NCI-H460 (cell line): Measurements from ENCODE around the gene CIC. TPM values are rescaled to one million over a fixed set of nuclear protein-coding genes. Genes with fewer than 3 reads are reported as not detected.
A peak's percentile ranks its signal among the peaks of the same experiment; 100 is the strongest.
"Not testable (repeated sequence)": the region's sequence is repeated elsewhere in the genome, so short reads cannot be mapped to it uniquely, and the experiment has no call there.

Experiments used
- DNase-seq: peaks from one replicate; pipeline ENCODE4 v3.0.0-alpha.2; 2016; ENCODE audit warnings: low read depth; ENCODE audit errors: extremely low read depth
- total RNA-seq: library from RNA; depleted of rRNA; stranded (reverse); fragments of >200 nt; shearing (Covaris generic); gene quantifications from 2 replicates; pipeline ENCODE4 v1.2.3, GENCODE V29; 2014

CIC gene
- total RNA-seq, 1 experiment from 2014 or later = 7.7 TPM

DNA sequence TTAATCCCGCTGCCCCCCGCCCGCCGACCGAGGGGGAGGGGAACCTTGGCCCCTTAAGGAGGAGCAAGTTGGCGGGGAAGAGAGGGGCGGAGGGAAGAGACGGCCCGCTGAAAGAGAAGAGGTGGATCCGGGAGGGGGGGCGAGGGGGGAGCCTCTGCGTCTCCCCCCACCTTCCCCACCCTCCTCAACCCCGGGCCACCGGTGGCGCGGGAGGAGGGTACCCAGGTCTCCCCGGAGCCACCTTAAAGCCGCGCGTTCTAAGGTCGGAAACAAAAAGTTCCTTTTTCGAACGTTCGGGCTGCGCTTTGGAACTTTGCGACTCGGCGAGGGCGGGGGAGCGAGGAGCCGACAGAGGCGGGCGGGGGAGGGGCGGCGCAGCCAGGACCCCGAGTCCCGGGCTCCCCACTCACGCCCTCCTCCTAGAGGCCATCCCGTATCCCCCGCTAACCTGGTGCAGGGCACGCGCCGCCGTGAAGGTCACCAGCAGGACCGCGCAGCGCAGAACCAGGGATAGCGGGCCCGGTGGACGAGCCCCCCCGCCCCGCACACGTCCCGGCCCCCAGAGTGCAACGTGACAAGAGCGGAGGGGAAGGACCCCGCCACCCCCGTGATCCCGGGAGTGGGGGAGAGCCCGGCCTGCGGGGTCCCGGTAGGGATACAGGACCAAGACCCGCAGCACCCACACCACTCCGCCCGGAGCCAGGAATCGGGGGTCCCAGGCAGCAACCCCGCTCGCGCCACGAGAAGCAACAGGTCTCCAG lies 14.8 kb upstream of the CIC start:
- no peak for DNase-seq

GRCh38 chr19:42254850-42255765 lies 13.9 kb upstream of the CIC start, which contains the start of gene ERF:
Gene ERF (minus strand): TSS chr19:42255128. CDS start chr19:42254999, 129 bp downstream.
- peak; percentile 83 for DNase-seq

GRCh38 chr19:42255766-42256745 lies 13.0 kb upstream of the CIC start:
- no peak for DNase-seq

DNA sequence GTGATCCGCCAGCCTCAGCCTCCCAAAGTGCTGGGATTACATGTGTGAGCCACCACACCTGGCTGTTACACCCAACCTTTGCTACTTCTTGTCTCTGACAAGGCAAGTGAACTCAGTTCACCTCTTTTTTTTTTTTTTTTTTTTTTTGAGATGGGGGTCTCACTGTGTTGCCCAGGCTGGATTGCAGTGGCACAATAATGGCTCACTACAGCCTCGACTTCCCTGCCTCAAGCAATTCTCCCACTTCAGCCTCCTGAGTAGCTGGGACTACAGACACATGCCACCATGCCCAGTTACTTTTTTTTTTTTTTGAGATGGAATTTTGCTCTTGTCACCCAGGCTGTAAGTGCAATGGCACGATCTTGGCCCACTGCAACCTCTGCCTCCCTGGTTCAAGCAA lies 11.2 kb upstream of the CIC start:
- DNase-seq = not testable (repeated sequence)

DNA sequence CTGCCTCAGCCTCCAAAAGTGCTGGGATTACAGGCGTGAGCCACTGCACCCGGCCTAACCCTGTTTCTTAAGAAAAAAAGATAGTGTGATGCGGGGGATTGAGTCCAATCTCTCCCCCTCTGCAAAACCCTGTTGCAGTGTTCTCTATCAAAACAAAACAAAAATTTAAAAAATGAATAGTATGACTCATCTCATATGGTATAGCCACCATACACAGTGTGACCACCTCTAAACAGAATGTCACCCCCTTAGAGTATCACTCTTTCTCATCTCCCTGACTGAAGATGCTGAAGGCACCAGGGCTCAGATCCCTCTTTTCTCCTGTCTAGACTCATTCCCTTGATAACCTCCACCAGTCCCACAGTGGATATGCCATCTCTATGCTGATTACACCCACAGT lies 7.3 kb upstream of the CIC start:
- DNase-seq = no peak

DNA sequence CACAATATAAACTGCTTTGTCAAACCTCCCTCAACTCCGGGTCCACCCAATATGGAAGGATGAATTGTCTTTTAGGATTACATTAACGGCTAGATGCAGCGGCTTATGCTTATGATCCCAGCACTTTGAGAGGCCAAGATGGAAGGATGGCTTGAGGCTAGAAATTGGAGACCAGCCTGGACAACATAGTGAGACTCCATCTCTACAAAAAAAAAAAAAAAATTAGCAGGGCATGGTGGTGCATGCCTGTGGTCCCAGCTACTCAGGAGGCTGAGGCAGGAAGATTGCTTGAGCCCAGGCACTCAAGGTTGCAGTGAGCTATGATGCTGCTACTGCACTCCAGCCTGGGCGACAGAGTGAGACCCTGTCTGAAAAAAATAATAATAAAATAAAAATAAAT lies 2.9 kb upstream of the CIC start:
- DNase-seq = not testable (repeated sequence)

- DNase-seq = not testable (repeated sequence)
Measured at GRCh38 chr19:42266928-42267603, 2.0 kb upstream of the CIC start.

- DNase-seq = no peak
Measured at GRCh38 chr19:42267644-42268141, 1.4 kb upstream of the CIC start.

- DNase-seq = peak; percentile 98
Measured at GRCh38 chr19:42268142-42268703, 829 bp upstream of the CIC start.

DNA sequence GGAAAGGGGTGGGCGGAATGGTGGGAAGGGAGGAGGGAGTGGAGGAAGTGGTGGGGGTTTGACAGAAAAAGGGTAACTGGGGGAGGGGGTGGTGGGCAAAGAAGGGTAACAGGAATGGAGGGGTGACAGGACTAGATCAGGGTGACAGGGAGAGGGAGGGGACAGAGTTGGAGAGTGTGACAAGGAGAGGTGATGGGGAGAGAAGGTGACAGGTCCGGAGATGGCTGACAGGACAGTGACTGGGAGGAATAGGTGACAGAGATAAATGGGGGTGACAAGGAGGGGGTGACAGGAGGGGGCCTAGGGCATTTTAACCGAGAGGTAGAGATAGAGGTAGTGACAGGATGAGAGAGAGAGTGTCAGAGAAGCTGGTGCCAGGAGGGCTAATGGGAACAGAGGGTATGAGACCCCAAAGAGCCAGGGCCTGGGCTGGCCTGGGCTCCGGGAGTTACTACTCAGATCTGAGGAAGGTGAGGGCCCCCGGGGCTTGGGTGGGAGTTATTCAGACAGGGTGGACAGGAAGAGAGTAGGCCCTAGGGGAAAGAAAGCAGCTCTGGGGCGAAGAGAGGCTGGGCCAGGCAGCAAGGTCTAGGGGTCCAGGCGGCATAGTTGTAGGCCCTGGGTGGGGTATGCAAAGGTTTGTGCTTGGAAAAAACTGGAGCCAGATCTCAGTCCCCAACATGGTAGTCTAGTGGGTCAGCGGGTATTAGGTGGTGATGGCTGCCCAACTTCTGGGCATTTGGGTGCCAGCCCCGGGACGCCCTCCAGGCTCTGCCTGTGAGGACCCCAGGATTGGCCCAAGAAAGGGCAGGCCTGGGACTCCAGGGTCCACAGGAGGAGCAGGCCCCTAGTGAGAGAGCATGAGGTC lies 660 bp downstream of the CIC start:
- no peak for DNase-seq

DNA sequence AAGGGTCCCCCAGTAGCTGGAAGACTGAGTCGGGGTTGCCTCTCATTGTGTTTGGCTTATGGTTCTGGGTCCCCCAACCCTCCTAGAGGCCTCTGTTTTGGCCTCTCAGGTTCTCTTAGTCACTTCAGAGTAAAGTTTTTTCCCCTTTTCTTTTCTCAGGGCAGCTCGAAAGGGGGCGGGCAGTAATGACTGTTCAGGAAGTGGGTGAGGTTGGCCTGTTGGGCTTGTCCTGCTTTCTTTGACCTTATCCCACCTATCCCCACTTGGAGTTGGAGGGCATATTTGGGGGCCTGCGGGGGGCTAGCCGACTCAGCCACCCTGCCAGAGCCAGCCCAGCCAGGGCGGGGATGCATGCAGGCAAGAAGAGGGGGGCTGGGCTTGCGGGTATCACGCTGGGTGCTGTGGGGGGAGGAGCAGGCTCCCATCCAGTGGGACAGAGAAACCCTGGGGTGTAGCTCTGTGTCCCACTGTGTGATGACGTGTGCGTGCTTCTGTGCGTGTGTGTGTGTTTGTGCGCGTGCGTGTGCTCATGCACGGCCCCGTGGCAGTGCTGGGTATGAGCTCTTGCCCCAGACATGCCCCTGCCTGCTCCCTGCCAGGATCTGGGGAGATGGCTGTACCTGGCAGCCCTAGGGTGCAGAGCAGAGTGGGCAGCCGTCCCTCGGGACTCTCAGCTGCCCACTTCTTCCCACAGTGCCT lies 1.4 kb downstream of the CIC start:
- DNase-seq = peak; percentile 63

GRCh38 chr19:42271045-42271419 lies 2.0 kb downstream of the CIC start:
- no peak for DNase-seq

DNA sequence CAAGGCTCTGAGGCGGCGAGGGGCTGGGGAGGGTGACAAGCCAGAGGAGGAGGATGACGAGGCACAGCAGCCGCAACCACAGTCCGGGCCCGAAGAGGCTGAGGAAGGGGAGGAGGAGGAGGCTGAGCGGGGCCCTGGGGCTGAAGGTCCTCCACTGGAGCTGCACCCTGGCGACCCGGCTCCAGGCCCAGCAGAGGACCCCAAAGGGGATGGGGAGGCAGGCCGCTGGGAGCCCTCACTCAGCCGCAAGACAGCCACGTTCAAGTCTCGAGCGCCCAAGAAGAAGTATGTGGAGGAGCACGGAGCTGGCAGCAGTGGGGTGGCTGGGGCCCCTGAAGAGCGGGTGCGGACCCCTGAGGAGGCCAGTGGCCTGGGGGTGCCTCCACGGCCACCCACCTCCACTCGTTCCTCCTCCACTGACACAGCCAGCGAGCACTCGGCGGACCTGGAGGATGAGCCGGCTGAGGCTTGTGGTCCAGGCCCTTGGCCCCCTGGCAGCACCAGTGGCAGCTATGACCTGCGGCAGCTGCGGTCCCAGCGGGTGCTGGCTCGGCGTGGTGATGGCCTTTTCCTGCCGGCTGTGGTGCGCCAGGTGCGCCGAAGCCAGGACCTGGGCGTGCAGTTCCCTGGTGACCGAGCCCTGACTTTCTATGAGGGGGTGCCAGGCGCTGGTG lies 2.9 kb downstream of the CIC start:
- DNase-seq = no peak

DNA sequence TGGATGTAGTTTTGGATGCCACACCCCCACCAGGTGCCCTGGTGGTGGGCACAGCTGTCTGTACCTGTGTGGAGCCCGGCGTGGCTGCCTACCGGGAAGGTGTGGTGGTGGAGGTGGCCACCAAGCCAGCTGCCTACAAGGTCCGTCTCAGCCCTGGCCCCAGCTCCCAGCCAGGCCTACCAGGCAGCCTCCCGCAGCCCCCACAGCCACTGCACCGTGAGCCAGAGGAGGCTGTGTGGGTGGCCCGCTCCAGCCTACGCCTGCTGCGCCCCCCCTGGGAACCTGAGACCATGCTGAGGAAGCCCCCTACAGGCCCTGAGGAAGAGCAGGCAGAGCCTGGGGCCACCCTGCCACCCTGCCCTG lies 3.5 kb downstream of the CIC start:
- no peak for DNase-seq

DNA sequence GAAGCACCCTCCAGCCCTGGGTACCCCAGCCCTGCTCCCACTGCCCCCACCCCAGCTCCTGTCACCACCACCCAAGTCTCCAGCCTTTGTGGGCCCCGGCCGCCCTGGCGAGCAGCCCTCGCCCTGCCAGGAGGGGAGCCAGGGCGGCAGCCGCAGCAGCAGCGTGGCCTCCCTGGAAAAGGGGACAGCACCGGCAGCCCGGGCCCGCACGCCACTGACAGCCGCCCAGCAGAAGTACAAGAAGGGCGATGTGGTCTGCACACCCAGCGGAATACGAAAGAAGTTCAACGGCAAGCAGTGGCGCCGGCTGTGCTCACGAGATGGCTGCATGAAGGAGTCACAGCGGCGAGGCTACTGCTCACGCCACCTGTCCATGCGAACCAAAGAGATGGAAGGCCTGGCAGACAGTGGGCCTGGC lies 3.9 kb downstream of the CIC start:
- DNase-seq = no peak

- no peak for DNase-seq
Measured at GRCh38 chr19:42273407-42274064, 4.5 kb downstream of the CIC start.
